Measurements from ENCODE around the gene RHBDF2. TPM values are rescaled to one million over a fixed set of nuclear protein-coding genes. Genes with fewer than 3 reads are reported as not detected.

The RHBDF2 gene
- total RNA-seq, 4 donors from 2014 or later: 27.0 to 38.5 (median 33.7) TPM

DNA sequence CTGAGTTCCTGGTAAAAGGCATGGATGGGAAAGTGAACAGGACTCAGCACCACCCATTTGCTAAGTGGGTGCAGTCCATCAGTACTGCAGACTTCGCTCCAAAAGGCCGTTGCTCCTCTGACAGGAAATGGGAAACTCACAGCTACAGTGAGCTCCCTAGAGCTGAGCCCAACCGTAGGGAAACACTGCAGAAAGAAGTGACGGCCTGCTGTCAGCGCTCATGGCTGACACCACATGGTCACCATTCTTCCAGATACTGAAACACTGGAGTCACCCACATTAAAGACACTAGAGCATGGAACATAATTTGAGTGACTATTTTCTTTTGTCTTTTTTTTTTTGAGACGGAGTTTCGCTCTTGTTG is 80.2 kb downstream of the RHBDF2 start:
- peaks cover 0 to 21% (median 0%) of the 10 kb centered on the region in 3 donors for H3K4me1 ChIP-seq
- no peak overlapping the region for H3K27ac ChIP-seq
- WGBS, 2 donors: 59 to 67% methylated on average over 6 to 7 of the region's 7 CpGs
- H3K4me3 ChIP-seq: no peak overlapping the region
- DNase-seq: no peak
- no peaks in the 10 kb centered on the region for H3K9me3 ChIP-seq
- peaks cover 0 to 20% (median 0%) of the 10 kb centered on the region in 3 donors for H3K36me3 ChIP-seq
- no peak for TF ChIP-seq POLR2A (IDR thresholded peaks at IDR 0.05)
- TF ChIP-seq, protein P1, sequence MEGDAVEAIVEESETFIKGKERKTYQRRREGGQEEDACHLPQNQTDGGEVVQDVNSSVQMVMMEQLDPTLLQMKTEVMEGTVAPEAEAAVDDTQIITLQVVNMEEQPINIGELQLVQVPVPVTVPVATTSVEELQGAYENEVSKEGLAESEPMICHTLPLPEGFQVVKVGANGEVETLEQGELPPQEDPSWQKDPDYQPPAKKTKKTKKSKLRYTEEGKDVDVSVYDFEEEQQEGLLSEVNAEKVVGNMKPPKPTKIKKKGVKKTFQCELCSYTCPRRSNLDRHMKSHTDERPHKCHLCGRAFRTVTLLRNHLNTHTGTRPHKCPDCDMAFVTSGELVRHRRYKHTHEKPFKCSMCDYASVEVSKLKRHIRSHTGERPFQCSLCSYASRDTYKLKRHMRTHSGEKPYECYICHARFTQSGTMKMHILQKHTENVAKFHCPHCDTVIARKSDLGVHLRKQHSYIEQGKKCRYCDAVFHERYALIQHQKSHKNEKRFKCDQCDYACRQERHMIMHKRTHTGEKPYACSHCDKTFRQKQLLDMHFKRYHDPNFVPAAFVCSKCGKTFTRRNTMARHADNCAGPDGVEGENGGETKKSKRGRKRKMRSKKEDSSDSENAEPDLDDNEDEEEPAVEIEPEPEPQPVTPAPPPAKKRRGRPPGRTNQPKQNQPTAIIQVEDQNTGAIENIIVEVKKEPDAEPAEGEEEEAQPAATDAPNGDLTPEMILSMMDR (IDR thresholded peaks at IDR 0.05): no peak
- intact Hi-C loops (cut with DNase I): no loop called here
- no peaks in the 10 kb centered on the region for H3K27me3 ChIP-seq

Other genes starting within 250 kb of the RHBDF2 start
- gene UBALD2, start 236.1 kb downstream of the RHBDF2 start, total RNA-seq: 10 to 100 TPM in 3 of 4 donors, 1 to 10 TPM in 1; 7.9 to 27.2 (median 13.6) TPM
- gene QRICH2, start 193.1 kb downstream of the RHBDF2 start, total RNA-seq: 1 to 10 TPM; 1.1 to 2.8 (median 1.8) TPM
- gene PRPSAP1, start 147.5 kb downstream of the RHBDF2 start, total RNA-seq: 10 to 100 TPM; 36.0 to 68.6 (median 49.5) TPM
- 10 to 100 TPM; 17.0 to 37.0 (median 22.8) TPM for gene SPHK1, start 116.8 kb downstream of the RHBDF2 start, total RNA-seq
- 10 to 100 TPM; 11.9 to 19.8 (median 16.3) TPM for gene UBE2O, start 48.3 kb downstream of the RHBDF2 start, total RNA-seq
- gene AANAT, start 33.8 kb downstream of the RHBDF2 start, total RNA-seq: not detected
- gene CYGB, start 36.3 kb upstream of the RHBDF2 start, total RNA-seq: 10 to 100 TPM in 2 of 4 donors, 1 to 10 TPM in 2; 1.3 to 12.8 (median 6.9) TPM
- 1 to 10 TPM in 2 of 4 donors, under 1 TPM in 1, not detected in 1; 0.73 to 2.5 (median 1.4) TPM for gene PRCD, start 38.6 kb upstream of the RHBDF2 start, total RNA-seq
- gene ST6GALNAC2, start 84.4 kb upstream of the RHBDF2 start, total RNA-seq: 10 to 100 TPM; 15.2 to 39.9 (median 29.5) TPM
- 10 to 100 TPM; 10.6 to 63.3 (median 32.7) TPM for gene ST6GALNAC1, start 142.3 kb upstream of the RHBDF2 start, total RNA-seq
- 100 to 1,000 TPM in 1 of 4 donors, 10 to 100 TPM in 3; 11.0 to 116 (median 39.2) TPM for gene MXRA7, start 209.5 kb upstream of the RHBDF2 start, total RNA-seq
- gene JMJD6, start 225.2 kb upstream of the RHBDF2 start, total RNA-seq: 10 to 100 TPM; 13.0 to 17.2 (median 16.7) TPM
- 10 to 100 TPM; 14.6 to 33.0 (median 24.7) TPM for gene METTL23, start 225.4 kb upstream of the RHBDF2 start, total RNA-seq
- 100 to 1,000 TPM; 203 to 286 (median 233) TPM for gene SRSF2, start 235.9 kb upstream of the RHBDF2 start, total RNA-seq
- 10 to 100 TPM; 24.2 to 31.0 (median 28.1) TPM for gene MFSD11, start 236.7 kb upstream of the RHBDF2 start, total RNA-seq